ENCODE data around the gene CALHM2. TPM values are rescaled to one million over a fixed set of nuclear protein-coding genes. Genes with fewer than 3 reads are reported as not detected.

Gene CALHM2
- total RNA-seq, 2 donors from 2014 or later: 11.6 to 18.8 TPM

DNA sequence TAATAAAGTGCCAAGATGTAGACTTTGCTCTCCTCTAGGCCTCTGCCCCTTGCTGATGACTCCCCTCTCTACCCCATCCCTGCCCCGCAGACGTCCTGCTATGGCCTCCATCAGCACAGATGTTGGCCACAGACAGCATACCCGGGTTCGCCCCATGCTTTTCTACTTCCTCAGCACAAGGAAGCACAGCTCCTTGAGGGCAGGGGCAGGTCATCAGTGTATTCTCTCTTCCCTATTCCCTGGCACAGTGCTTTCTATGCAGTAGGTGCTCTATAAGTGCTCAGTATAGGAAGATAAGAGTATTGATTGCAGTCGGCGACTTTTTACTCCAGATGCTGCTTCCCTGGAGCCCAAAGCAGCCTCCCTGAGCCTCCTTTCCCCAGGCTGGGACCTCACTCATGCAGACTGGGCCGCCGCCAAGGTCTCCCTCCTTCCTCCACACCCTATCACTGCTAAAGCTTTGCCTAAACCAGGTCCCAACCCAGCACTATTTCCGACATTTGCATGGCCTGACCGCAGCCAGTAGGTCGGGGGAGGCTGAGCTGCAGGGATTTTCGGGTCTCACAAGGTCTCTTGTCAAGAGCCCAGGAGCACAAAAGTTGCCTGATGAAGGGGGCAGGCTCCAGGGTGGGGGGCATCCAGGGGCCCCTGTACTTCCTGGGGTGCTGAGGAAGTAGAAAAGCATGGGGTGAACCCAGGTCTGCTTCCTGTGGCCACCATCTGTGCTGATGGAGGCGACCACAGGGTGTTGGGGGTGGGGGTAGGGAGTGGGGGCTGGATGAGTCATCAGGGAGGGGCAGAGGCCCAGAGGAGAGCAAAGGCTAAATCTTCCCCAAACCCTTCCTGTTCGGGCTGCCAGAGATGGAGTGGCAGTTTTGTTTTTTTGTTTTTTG, 18.8 kb upstream of the CALHM2 start:
- H3K4me3 Mint-ChIP-seq: peak overlapping the region; percentile 56 to 74

DNA sequence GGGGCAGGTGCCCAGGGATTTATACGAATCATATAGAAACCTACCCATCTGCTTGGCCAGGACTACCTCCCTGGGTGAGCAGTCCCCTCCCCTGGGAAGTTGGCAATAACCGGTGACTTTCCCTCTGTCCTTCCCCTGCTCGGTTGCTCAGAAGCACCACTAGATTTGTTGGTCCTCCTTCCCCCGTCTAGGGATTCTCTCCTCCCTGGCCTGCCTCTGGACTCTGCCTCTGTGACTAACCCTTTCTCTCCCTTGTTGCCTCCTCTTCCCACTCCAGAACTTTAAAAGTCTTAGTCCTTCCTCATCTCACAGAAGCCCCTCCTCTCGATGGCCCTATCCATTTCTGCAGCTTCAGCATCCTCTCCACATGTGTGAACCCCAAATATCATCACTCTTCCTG, 17.0 kb upstream of the CALHM2 start:
- no peaks in the 10 kb centered on the region for H3K9me3 Mint-ChIP-seq
- peaks cover 8% of the 10 kb centered on the region for H3K27me3 Mint-ChIP-seq (ENCODE audit: low read depth)
- no peaks in the 10 kb centered on the region for H3K36me3 Mint-ChIP-seq (ENCODE audit: insufficient read depth in 2 of 2)
- ATAC-seq (replicated peaks in 1 of 2): no peak
- H3K4me3 Mint-ChIP-seq: no peak overlapping the region
- peaks cover 32% of the 10 kb centered on the region for H3K4me1 Mint-ChIP-seq (ENCODE audit: low read depth)
- no peak overlapping the region for H3K27ac Mint-ChIP-seq
- no peak for DNase-seq

More for the DNA sequence above, 18.8 kb upstream of the CALHM2 start:
- peaks cover 34% of the 10 kb centered on the region for H3K4me1 Mint-ChIP-seq (ENCODE audit: low read depth)
- DNase-seq (peak; percentile 68 to 73), ATAC-seq (replicated peaks in 1 of 2) (peak; percentile 92)
- H3K36me3 Mint-ChIP-seq (ENCODE audit: insufficient read depth in 2 of 2): no peaks in the 10 kb centered on the region
- H3K27me3 Mint-ChIP-seq (ENCODE audit: low read depth): peaks cover 8% of the 10 kb centered on the region
- H3K9me3 Mint-ChIP-seq: no peaks in the 10 kb centered on the region
- peak overlapping the region; percentile 34 for H3K27ac Mint-ChIP-seq

DNA sequence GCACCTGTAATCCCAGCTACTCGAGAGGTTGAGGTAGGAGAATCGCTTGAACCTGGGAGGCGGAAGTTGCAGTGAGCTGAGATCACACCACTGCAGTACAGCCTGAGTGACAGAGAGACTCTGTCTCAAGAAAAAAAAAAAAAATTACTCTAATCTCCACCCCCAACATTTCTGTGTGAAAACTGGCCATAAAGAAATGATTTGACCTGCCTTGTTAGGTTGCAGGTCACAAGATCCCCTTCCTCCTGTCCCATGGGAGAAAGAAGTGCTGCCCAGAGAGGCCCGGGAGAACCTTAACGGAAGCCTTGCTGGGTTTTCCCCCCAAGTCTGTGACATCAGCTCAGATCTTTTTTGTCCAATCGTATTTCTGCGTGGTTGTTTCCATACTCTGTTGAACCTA, 15.2 kb upstream of the CALHM2 start:
- H3K9me3 Mint-ChIP-seq: no peaks in the 10 kb centered on the region
- H3K27ac Mint-ChIP-seq: no peak overlapping the region
- no peaks in the 10 kb centered on the region for H3K36me3 Mint-ChIP-seq (ENCODE audit: insufficient read depth in 2 of 2)
- no peak overlapping the region for H3K4me3 Mint-ChIP-seq
- no peak for DNase-seq
- peaks cover 8% of the 10 kb centered on the region for H3K27me3 Mint-ChIP-seq (ENCODE audit: low read depth)
- peaks cover 29% of the 10 kb centered on the region for H3K4me1 Mint-ChIP-seq (ENCODE audit: low read depth)
- ATAC-seq (replicated peaks in 1 of 2): no peak

DNA sequence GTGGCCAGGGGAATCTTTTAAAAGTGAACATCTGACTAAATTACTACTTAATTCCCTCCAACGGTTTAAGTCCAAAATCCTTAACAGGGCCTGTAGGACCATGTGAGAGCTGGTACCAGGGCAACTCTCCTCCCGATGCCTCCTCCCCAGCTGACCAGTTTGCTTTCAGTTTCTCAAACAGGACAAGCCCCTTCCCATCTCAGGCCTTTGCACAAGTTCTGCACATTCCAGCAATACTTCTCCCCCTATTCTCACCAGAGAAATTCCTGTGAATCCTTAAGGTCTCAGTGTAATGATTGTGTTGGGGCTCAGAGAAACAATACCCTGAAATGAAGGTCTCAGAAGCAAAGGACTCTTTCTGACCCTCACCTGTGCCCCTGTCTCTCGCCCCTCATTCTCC, 14.6 kb upstream of the CALHM2 start:
- DNase-seq (no peak), ATAC-seq (replicated peaks in 1 of 2) (no peak)
- Mint-ChIP-seq H3K27ac (no peak overlapping the region), H3K9me3 (no peaks in the 10 kb centered on the region), H3K4me3 (no peak overlapping the region), H3K27me3 (ENCODE audit: low read depth) (peaks cover 8% of the 10 kb centered on the region), H3K36me3 (ENCODE audit: insufficient read depth in 2 of 2) (no peaks in the 10 kb centered on the region), H3K4me1 (ENCODE audit: low read depth) (peaks cover 22% of the 10 kb centered on the region)

GRCh38 chr10:103465411-103466179, 13.4 kb upstream of the CALHM2 start:
- Mint-ChIP-seq H3K4me1 (ENCODE audit: low read depth) (peaks cover 11% of the 10 kb centered on the region), H3K27me3 (ENCODE audit: low read depth) (peaks cover 6% of the 10 kb centered on the region), H3K27ac (no peak overlapping the region), H3K36me3 (ENCODE audit: insufficient read depth in 2 of 2) (no peaks in the 10 kb centered on the region), H3K4me3 (no peak overlapping the region), H3K9me3 (no peaks in the 10 kb centered on the region)
- ATAC-seq (replicated peaks in 1 of 2) (no peak), DNase-seq (no peak)

GRCh38 chr10:103463499-103463898, 11.3 kb upstream of the CALHM2 start:
- Mint-ChIP-seq H3K4me3 (no peak overlapping the region), H3K27me3 (ENCODE audit: low read depth) (no peaks in the 10 kb centered on the region), H3K4me1 (ENCODE audit: low read depth) (peaks cover 6% of the 10 kb centered on the region), H3K27ac (no peak overlapping the region), H3K36me3 (ENCODE audit: insufficient read depth in 2 of 2) (no peaks in the 10 kb centered on the region), H3K9me3 (no peaks in the 10 kb centered on the region)
- ATAC-seq (replicated peaks in 1 of 2) (no peak), DNase-seq (no peak)

- no peaks in the 10 kb centered on the region for H3K36me3 Mint-ChIP-seq (ENCODE audit: insufficient read depth in 2 of 2)
- DNase-seq (no peak), ATAC-seq (replicated peaks in 1 of 2) (no peak)
- no peaks in the 10 kb centered on the region for H3K9me3 Mint-ChIP-seq
- no peak overlapping the region for H3K27ac Mint-ChIP-seq
- no peaks in the 10 kb centered on the region for H3K4me1 Mint-ChIP-seq (ENCODE audit: low read depth)
- no peak overlapping the region for H3K4me3 Mint-ChIP-seq
- no peaks in the 10 kb centered on the region for H3K27me3 Mint-ChIP-seq (ENCODE audit: low read depth)
Observed at GRCh38 chr10:103459615-103460014, 7.4 kb upstream of the CALHM2 start.

GRCh38 chr10:103458720-103459119, 6.5 kb upstream of the CALHM2 start, which contains the start of gene CALHM1:
Gene CALHM1 (minus strand): TSS chr10:103458900. CDS start chr10:103458751, 149 bp downstream.
- Mint-ChIP-seq H3K27me3 (ENCODE audit: low read depth) (no peaks in the 10 kb centered on the region), H3K4me1 (ENCODE audit: low read depth) (no peaks in the 10 kb centered on the region), H3K27ac (no peak within 1 kb of the TSS), H3K36me3 (ENCODE audit: insufficient read depth in 2 of 2) (no peaks in the 10 kb centered on the region), H3K4me3 (no peak within 1 kb of the TSS), H3K9me3 (no peaks in the 10 kb centered on the region)
- ATAC-seq (replicated peaks in 1 of 2): peak; percentile 26 to 56
- DNase-seq: no peak

- no peak for DNase-seq
- no peak overlapping the region for H3K4me3 Mint-ChIP-seq
- H3K4me1 Mint-ChIP-seq (ENCODE audit: low read depth): peaks cover 6% of the 10 kb centered on the region
- no peaks in the 10 kb centered on the region for H3K9me3 Mint-ChIP-seq
- no peak overlapping the region for H3K27ac Mint-ChIP-seq
- H3K36me3 Mint-ChIP-seq (ENCODE audit: insufficient read depth in 2 of 2): no peaks in the 10 kb centered on the region
- no peak for ATAC-seq (replicated peaks in 1 of 2)
- H3K27me3 Mint-ChIP-seq (ENCODE audit: low read depth): no peaks in the 10 kb centered on the region
Observed at GRCh38 chr10:103457896-103458583, 5.9 kb upstream of the CALHM2 start.

DNA sequence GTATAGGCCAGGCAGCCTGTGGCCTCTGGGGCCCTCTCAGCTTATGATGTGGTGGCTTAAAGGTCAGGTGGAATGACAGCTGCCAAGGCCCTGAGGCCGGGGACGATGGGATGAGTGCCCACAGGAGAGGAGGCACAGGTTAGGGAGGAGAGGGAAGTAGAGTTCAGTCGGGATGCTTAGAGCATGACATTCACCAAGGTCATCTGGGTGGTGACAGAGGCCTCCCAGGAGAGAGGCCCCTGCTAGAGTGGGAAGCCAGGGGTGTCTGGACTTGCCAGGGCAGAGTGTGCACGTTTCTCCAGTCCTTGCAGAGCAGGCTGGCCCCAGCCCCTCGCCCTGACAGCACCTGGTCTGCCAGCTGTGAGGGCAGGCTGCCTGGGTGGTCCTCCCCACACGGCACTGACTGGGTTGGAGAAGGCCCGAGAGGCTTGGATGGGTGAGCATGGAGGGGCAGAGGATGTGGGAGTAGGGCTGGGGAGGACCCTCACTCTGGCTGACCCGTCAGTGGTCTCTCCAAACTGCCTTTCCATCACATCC, 5.1 kb upstream of the CALHM2 start:
- no peak for DNase-seq
- H3K9me3 Mint-ChIP-seq: no peaks in the 10 kb centered on the region
- H3K27ac Mint-ChIP-seq: no peak overlapping the region
- H3K4me3 Mint-ChIP-seq: no peak overlapping the region
- no peak for ATAC-seq (replicated peaks in 1 of 2)
- H3K27me3 Mint-ChIP-seq (ENCODE audit: low read depth): no peaks in the 10 kb centered on the region
- no peaks in the 10 kb centered on the region for H3K36me3 Mint-ChIP-seq (ENCODE audit: insufficient read depth in 2 of 2)
- peaks cover 8% of the 10 kb centered on the region for H3K4me1 Mint-ChIP-seq (ENCODE audit: low read depth)

DNA sequence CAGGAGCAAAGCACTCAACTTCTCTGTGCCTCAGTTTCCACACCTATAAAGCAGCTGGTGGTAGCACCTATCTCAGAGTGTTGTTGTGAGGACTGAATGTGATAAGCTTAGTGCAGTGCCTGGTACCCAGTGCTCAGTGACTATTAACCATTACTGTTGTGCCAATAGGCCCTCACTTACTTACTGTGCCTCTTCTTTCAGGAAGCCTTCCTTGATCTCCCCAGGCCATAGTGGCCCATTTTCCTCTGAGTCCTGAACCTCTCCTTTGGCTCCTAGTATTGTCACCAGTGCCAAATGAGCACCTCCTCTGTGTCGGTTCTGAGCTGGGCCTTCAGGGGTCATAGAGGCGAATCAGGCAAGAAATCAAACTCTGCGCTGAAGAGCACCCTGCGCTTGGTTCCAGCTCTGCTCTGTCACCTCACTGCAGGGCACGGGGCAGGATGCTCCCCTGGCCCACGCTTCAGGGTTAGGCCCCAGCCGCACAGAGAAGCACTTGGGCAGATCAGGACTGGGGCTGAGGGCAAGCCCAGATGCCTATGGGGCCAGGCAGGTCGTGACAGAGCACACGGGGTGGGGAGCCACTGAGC, 4.0 kb upstream of the CALHM2 start:
- Mint-ChIP-seq H3K27me3 (ENCODE audit: low read depth) (no peaks in the 10 kb centered on the region), H3K36me3 (ENCODE audit: insufficient read depth in 2 of 2) (no peaks in the 10 kb centered on the region), H3K4me1 (ENCODE audit: low read depth) (peaks cover 8% of the 10 kb centered on the region), H3K9me3 (no peaks in the 10 kb centered on the region), H3K27ac (no peak overlapping the region), H3K4me3 (no peak overlapping the region)
- DNase-seq (no peak), ATAC-seq (replicated peaks in 1 of 2) (no peak)

GRCh38 chr10:103455235-103455634, 3.1 kb upstream of the CALHM2 start:
- no peak for ATAC-seq (replicated peaks in 1 of 2)
- H3K36me3 Mint-ChIP-seq (ENCODE audit: insufficient read depth in 2 of 2): no peaks in the 10 kb centered on the region
- DNase-seq: no peak
- no peak overlapping the region for H3K27ac Mint-ChIP-seq
- no peaks in the 10 kb centered on the region for H3K9me3 Mint-ChIP-seq
- no peak overlapping the region for H3K4me3 Mint-ChIP-seq
- H3K27me3 Mint-ChIP-seq (ENCODE audit: low read depth): no peaks in the 10 kb centered on the region
- H3K4me1 Mint-ChIP-seq (ENCODE audit: low read depth): peaks cover 8% of the 10 kb centered on the region

Data from activated T-cell treated with anti-CD3 and anti-CD28 coated beads, Interleukin-2, amount 50 U/mL, for 72 hours (primary cell).